Measurements from ENCODE around the gene NUDT8.

DNA sequence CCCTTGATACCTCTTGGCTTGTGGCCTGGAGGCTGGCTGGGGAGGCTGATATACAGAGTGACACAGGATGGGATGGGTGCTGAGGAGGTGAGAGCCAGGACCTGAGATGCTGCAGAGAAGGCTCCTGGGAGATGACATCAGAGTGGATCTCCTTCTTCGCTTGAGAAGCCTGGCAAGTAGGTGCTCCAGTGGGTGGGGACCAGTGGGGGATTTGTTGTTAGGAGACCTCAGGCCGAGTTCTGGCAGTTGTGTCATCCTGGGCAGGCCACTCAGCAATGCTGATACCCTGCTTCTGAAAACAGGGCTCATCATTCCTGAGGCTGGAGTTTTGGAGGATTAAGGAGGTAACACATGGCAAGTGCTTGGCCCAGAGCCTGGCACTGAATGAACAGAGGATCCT is 24.9 kb downstream of the NUDT8 start:
- TF ChIP-seq, protein P1, sequence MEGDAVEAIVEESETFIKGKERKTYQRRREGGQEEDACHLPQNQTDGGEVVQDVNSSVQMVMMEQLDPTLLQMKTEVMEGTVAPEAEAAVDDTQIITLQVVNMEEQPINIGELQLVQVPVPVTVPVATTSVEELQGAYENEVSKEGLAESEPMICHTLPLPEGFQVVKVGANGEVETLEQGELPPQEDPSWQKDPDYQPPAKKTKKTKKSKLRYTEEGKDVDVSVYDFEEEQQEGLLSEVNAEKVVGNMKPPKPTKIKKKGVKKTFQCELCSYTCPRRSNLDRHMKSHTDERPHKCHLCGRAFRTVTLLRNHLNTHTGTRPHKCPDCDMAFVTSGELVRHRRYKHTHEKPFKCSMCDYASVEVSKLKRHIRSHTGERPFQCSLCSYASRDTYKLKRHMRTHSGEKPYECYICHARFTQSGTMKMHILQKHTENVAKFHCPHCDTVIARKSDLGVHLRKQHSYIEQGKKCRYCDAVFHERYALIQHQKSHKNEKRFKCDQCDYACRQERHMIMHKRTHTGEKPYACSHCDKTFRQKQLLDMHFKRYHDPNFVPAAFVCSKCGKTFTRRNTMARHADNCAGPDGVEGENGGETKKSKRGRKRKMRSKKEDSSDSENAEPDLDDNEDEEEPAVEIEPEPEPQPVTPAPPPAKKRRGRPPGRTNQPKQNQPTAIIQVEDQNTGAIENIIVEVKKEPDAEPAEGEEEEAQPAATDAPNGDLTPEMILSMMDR (IDR thresholded peaks at IDR 0.05), result no peak
- TF ChIP-seq JUNB (IDR thresholded peaks at IDR 0.05), result no peak
- TF ChIP-seq, protein P2, sequence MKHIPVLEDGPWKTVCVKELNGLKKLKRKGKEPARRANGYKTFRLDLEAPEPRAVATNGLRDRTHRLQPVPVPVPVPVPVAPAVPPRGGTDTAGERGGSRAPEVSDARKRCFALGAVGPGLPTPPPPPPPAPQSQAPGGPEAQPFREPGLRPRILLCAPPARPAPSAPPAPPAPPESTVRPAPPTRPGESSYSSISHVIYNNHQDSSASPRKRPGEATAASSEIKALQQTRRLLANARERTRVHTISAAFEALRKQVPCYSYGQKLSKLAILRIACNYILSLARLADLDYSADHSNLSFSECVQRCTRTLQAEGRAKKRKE (CRISPR knock-in tag; IDR thresholded peaks at IDR 0.05; ENCODE audit: low read depth), result no peak

Data from A549 (cell line).